Sciatic nerve (tissue), 2 donors: Measurements from ENCODE around the gene LGALS14. TPM values are rescaled to one million over a fixed set of nuclear protein-coding genes. Genes with fewer than 3 reads are reported as not detected.
"Not testable (repeated sequence)": the region's sequence is repeated elsewhere in the genome, so short reads cannot be mapped to it uniquely, and the experiment has no call there.

Experiments used
- ATAC-seq: fragments of 200-7000 bp; cut with Tn5 transposase; one replicate; pipeline ENCODE4 v1.9.1; 2020; ENCODE audit warnings: mild to moderate bottlenecking, moderate library complexity
- DNase-seq: peaks from one replicate; pipeline ENCODE4 v3.0.0-alpha.2; 2020; ENCODE audit warnings: low spot score
- intact Hi-C: fragments of 100-400 bp; cut with DNase I; formaldehyde crosslinking; loops from one replicate; pipeline ENCODE4 v1.14.2; 2022
- total RNA-seq: library from RNA; stranded (reverse); fragmentation: NEBNext Ultra II Directional; extraction: Animal tissue kit (Norgen Biotek cat#: 25700); gene quantifications from one replicate; pipeline ENCODE4 v1.2.1, GENCODE V29; 2021
- donor health status: DM: no; HTN: no; CAD: no.
- donor health status: DM: no; HTN: no; CAD: no.

Gene LGALS14
- total RNA-seq, 1 donor from 2014 or later = not detected

DNA sequence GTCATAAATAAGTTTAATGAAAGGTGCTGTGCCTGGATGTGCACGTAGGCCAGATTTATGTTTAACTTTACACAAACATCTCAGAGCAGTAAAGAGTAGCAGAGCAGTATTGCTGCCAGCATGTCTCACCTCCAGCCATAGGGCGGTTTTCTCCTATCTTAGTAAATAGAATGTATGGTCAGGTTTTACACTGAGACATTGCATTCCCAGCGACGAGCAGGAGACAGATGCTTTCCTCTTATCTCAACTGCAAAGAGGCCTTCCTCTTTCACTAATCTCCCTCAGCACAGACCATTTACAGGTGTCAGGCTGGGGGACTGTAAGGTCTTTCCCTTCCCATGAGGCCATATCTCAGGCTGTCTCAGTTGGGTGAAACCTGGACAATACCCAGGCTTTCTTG lies 15.6 kb upstream of the LGALS14 start:
- ATAC-seq, intact Hi-C loops, DNase-seq: not testable (repeated sequence)

DNA sequence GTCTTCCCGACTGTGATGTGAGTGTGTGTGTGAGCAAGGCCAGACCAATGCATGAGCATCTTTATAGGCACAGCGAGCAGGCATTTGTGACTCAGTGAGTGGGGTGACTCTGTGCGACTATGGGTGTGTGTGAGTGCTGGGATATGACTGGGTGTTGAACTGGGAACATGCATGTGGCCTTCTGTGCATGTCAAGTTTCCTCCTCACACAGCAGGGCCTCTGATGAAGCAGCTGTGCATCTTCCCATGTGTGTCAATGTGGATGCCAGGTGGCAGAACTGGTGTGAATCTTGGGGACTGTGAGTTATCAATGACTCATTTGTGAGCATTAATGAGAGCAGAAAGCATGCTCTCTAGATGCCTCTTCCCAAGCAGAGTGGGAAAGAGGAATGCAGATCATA lies 12.1 kb upstream of the LGALS14 start:
- intact Hi-C loops = no loop called here
- DNase-seq = no peak
- ATAC-seq = no peak

DNA sequence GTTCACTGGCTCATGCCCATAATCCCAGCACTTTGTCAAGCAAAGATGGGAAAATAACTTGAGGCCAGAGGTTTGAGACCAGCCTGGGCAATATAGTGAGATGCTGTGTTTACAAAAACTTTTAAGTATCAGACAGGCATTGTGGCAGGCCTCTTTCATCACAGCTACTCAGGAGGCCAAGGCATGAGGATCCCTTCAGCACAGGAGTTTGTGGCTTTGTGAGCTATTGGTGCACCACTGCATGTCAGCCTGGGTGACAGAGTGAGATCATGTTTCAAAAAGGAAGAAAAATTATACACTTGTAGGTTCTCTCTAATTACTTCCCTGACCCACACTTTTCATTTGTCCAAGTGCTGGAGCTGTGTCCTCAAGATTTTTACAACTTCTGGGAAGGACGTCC lies 11.5 kb upstream of the LGALS14 start:
- ATAC-seq (no peak), DNase-seq (no peak)
- intact Hi-C loops = no loop called here

DNA sequence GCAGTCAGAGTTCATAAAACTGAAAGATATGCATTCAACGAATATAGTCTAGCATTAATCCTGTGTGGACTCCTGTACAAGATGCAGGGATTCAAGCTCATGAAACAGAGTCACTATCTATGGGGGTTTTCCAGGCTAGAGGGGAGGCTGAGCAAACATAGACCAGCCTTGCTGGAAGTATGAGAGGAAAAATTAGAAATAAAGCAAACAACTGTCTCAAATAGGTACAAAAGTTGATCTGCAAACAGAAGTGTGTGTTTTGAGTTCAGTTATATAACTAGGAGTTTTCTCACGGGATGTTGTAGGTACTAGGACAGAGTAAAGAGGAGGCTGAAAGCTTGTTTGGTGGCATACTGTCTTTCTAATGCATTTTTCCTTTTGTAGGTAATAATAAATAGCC lies 8.5 kb upstream of the LGALS14 start:
- intact Hi-C loops = no loop called here
- no peak for ATAC-seq

DNA sequence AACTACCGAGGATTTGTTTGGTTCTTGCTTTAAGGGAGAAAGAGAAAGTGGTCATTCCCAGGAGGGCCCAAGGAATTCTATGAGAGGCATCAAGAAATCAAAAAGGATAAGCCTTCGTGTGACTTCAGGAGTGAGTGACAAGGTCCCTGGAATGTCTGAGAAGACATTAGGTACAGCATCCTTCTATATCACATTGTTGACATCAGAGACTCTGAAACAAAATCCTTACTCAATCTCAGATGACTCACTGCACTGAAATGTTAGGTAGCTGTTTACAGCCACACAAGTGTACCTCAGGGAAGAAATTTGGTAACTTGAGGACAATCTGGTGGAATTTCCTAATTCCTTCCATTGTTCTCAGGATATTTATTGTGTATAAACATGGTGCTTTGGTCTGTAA lies 7.9 kb upstream of the LGALS14 start:
- no peak for ATAC-seq
- intact Hi-C loops = no loop called here
- DNase-seq = no peak

More for the DNA sequence above, 8.5 kb upstream of the LGALS14 start:
- no peak for DNase-seq

DNA sequence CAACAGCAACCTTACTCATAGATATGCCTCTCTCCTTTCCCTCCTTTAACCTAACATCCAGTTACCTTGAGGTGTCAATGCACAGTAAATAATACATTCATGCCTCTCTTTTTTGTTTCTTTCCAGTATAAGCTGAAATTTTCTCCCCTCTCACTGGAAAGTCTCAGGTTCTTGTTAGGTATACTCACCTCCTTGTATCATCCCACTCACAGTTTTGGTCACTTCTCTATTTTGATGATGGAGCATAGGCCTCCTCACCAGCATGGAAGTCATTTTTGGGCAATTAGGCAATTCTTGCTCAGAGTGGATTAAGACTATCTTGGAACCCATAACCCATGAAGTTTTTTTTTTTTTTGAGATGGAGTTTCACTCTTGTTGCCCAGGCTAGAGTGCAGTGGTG lies 5.7 kb upstream of the LGALS14 start:
- ATAC-seq (no peak), DNase-seq (no peak)
- intact Hi-C loops = no loop called here

DNA sequence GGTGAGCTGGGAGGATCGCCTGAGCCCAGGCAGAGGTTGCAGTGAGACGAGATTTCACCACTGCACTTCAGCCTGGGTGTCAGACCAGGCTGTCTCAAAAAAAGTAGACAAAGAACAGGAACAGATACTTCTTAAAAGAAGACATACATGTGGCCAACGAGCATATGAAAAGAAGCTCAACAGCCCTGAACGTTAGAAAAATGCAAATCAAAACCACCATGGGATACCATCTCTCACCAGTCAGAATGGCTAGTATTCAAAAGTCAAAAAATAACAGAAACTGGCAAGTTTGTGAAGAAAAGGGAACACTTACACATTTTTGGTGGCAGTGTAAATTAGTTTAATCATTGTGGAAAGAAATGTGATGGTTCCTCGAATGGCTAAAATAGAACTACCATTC lies 3.0 kb upstream of the LGALS14 start:
- DNase-seq = no peak
- no peak for ATAC-seq
- intact Hi-C loops = no loop called here

DNA sequence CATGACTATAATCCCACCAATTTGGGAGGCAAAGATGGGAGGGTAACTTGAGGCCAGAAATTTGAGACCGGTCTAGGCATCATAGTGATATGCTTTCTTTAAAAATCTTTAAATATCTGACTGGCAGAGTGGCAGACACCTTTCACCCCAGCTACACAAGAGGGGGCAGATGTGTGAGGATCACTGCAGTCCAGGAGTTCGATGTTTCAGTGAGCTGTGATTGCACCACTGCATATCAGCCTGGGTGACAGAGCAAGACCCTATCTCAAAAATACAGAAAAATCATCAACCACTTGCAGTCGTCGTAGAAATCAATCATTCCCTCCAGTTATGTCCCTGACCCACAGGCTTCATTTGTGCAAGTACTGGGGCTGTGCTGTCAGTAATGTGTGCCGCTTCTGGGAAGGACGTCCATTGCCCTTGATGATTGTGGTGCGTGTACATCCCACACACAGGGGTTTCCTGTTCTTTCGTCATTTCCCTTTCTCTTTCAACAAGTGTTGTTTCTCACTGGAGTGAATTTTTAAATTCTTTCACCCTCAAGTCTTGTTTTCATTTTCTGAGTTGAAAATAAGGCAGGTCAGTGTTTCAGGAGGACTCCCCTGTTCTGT lies 1.4 kb downstream of the LGALS14 start:
- intact Hi-C loops = no loop called here
- ATAC-seq (no peak), DNase-seq (no peak)

DNA sequence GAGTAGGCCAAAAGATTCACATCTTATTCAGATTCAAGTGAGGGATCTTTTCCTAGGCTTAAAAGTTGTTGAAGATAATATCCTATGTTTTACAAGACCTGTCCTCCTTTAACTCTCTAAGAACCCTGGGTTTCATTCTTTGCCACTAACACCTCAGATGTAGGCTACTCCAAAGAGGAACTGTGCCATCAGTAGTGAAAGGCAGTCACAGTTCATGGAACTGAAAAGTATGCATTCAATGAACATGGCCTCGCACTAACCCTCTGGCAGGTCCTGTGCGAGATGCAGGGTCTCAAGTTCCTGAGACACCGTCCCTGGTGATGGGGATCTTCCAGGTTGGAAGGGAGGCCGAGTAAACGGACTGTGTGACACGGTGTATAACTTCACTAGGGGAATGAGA lies 4.3 kb downstream of the LGALS14 start:
- ATAC-seq = no peak
- no peak for DNase-seq
- intact Hi-C loops = no loop called here

DNA sequence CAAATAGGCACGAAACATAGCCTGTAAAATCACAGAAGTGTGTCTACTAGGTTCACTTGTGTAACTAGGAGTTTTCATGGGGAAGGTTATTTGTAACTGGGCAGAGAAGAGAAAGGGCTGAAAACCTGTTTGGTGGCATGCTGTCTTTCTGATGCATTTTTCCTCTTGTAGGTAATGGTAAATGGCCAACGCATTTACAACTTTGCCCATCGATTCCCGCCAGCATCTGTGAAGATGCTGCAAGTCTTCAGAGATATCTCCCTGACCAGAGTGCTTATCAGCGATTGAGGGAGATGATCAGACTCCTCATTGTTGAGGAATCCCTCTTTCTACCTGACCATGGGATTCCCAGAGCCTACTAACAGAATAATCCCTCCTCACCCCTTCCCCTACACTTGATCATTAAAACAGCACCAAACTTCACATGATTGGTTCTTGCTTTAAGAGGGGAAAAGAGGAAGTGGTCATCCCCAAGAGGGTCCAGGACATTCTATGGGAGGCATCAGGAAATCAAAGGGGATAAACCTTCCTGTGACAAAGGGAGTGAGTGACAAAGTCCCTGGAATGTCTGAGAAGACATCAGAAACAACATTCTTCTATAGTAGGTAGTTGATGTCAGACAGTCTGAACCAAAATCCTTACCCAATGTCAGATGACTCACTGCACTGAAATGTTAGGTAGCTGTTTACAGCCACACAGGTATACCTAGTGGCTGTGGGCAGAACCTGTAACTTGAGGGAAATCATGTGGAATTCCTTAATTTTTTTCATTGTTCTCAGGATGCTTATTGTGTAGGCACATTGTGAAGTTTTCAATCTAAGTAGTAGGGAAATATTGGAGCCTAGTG lies 5.0 kb downstream of the LGALS14 start:
- intact Hi-C loops = no loop called here
- ATAC-seq (no peak), DNase-seq (no peak)

DNA sequence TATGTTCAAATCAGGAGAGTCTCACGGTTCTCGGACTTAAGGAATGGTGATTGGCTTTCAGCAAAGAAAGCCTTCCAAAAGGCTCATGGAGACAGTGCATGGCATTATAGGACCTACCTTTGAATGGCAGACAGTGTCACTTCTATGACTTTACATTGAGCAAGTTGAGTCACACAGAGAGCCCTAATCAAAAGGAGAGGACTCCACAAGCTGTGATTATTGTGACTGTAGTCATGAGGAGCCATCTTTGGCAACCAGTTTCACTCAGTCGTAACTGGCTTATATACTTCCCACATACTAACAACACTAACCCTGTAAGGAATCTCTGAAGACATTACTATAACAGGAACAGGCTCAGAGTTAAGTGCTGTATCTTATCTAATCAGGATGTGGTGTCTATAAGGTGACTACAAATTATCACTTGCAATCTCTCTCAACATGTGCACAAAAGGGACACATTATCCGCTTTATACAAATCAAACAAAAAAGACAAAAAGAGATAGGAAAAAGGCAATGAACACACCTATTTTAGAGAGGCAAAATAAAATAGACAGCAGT lies 6.1 kb downstream of the LGALS14 start:
- no peak for ATAC-seq
- intact Hi-C loops = no loop called here
- no peak for DNase-seq

DNA sequence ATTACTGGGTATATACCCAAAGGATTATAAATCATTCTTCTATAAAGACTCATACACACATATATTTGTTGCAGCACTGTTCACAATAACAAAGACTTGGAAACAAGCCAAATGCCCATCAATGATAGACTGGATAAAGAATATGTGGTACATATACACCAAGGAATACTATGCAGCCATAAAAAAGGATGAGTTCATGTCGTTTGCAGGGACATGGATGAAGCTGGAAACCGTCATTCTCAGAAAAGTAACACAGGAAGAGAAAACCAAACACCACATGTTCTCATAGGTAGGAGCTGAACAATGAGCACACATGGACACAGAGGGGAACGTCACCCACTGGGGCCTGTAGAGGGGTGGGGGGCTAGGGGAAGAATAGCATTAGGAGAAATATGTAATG lies 15.9 kb downstream of the LGALS14 start:
- DNase-seq, ATAC-seq, intact Hi-C loops: not testable (repeated sequence)

DNA sequence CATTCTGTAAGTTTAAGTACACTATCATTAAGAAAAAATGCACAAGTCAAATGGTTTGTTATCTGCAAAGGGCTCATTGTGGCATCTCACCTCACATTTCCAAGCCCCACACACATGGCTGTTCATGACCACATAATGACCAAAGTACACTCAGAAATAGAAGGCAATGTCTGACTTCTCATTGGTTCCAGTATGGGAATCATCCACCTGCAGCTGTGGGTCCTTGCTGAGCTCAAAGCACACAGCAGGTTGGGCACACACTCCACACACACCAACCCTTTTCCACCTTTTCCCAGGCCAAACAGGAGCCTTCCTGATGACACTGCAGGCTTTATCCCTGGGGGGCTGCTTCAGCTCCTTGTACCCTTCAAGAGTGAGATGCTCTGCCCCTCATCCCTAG lies 21.7 kb downstream of the LGALS14 start:
- DNase-seq (no peak), ATAC-seq (no peak)
- intact Hi-C loops = no loop called here

DNA sequence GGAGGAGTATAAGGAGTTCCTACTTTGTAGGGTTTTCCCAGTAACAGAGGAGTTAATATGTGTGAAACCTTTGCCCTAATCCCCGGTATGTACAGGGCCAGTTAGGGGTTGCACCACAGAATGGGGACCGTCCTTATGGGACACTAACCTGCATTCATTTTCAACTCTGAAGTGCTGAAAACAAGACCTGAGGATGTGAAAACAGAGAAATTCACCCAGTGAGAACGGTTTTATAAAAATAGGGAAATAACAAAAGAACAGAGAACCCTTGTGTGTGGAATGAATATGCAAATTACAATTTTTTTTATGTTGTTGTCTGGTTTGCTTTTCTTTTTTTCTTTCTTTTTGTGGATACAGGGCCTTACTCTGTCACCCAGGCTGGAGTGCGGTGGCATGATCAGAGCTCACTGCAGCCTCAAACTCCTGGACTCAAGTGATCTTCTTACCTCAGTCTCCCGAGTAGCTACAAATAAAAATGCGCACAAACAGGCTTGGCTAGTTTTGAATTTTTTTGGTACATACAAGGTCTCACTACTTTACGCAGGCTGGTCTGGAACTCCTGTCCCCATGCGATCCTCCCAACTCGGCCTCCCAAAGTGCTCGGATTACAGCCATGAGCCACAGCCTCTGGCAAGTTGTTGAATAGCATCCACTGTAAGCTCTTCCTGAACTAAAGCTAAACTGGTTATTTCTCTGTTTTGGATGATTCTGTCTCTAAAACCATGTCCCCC lies 23.0 kb downstream of the LGALS14 start:
- intact Hi-C loops = no loop called here
- ATAC-seq = no peak

DNA sequence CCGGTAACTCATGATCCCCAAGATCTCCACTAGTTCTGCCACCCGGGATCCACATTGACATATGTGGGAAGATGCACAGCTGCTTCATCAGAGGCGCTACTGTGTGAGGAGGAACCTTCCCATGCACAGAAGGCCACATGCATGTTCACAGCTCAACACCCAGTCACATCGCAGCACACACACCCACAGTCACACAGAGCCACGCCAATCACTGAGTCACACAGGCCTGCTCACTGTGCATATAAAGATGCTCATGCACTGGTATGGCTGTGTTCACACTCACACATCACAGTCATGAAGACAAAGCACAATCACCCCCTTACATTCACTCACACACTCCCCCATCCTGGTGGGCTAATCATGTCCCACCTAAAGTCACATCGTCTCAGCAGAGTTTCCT lies 23.8 kb downstream of the LGALS14 start:
- DNase-seq = no peak
- intact Hi-C loops = no loop called here
- no peak for ATAC-seq

More for the DNA sequence above, 23.0 kb downstream of the LGALS14 start:
- no peak for DNase-seq

DNA sequence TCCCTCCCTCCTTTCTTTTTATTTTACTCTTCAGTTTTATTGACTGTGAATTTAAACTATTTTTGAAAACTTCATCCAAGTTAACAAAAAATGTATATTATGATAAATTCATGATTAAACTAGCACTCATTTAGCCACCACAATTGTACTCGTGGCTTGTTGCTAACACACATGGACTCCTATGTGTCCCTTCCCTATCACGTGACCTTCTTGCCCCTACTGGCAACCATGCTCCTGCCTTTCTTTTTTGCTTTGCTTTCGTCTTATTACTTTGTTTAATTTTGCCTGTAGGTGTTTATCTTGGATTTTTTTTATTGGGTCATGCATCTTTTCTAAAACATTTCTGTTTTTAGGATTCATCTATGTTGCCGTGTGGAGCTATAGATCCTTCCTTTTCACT lies 25.3 kb downstream of the LGALS14 start:
- intact Hi-C loops = no loop called here
- no peak for ATAC-seq
- DNase-seq = no peak

DNA sequence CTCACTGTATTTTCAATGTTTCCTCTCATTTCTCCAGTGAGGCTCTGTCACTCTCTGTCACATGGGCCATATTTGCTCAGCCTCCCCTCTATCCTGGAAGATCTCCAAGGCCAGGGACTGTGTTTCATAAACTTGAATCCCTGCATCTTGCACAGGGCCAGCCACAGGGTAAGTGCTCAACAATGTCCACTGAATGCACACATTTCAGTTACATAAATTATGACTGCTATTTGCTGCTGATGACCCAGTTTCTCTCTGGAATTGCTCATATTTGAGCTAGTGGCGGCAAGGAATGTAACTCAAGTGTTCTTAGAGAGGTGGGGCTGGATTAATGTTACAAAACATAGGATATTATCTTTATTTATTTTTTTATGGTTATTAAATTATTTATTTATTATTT lies 27.4 kb downstream of the LGALS14 start:
- DNase-seq (no peak), ATAC-seq (no peak)
- intact Hi-C loops = no loop called here

DNA sequence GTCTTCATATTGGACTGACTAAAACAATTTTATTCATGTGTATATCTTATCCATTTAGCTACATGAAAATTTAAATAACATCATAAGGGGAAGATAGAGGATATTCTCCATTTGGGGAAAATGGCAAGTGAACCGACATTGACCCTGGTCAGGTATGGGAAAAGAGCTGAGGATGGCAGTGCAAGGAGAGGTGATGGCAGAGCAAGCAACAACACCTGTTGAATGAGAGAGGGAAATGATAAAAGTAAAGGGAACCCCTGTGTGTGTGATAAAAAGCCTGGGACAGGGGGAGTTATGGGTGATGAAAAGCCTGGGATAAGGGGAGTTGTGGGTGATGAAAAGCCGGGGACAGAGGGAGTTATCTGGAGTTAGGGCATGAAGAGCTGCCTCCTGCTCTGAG lies 29.6 kb downstream of the LGALS14 start:
- intact Hi-C loops = no loop called here
- ATAC-seq (no peak), DNase-seq (no peak)

DNA sequence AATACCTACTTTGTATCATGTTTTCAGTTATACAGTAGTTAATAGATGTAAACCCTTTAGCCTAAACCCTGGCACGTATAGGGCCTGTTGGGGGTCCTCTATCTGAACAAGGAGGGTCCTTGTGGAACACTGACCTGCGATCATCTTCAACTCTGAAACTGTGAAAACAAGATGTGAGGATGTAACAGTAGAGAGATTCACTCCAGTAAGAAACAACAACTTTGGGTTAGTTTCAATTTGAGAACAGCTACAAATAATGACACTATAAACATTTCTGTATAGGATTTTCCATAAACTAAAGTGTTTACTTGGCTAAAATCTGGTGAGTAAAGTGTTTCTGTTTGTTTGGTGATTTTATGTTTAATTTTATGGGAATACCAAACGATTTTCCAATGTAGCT lies 31.4 kb downstream of the LGALS14 start:
- DNase-seq = no peak
- no peak for ATAC-seq
- intact Hi-C loops = no loop called here

DNA sequence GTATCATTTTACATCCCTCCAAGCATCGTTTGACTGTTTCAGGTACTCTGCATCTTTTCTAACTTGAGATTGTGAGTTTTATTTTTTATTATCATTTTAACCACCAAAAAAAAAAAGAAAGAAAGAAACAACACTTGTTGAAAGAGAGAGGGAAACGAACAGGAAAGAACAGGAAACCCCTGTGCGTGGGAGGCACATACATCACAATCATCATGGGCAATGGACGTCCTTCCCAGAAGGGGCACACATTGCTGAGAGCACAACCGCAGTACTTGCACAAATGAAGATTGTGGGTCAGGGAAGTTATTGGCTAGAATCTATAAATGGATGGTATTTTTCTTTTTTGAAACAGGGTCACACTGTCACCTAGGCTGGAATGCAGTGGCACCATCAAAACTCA lies 31.8 kb downstream of the LGALS14 start:
- intact Hi-C loops = no loop called here
- DNase-seq (no peak), ATAC-seq (no peak)
